G401 (cell line): ENCODE data around the gene LPO. TPM values are rescaled to one million over a fixed set of nuclear protein-coding genes. Genes with fewer than 3 reads are reported as not detected.
A peak's percentile ranks its signal among the peaks of the same experiment; 100 is the strongest.

Experiments used
- DNase-seq: peaks from one replicate; pipeline ENCODE4 v3.0.0-alpha.2; 2015; ENCODE audit warnings: low spot score
- in situ Hi-C: cut with HindIII; loops from 2 replicates; pipeline ENCODE4 v1.10.0; 2016; ENCODE audit warnings: low sequenced_read_pairs, mixed read lengths
- total RNA-seq: library from RNA; depleted of rRNA; stranded (reverse); fragments of >200 nt; shearing (Covaris generic); gene quantifications from 2 replicates; pipeline ENCODE4 v1.2.3, GENCODE V29; 2014; rRNA removed

LPO gene
- total RNA-seq, 1 experiment from 2014 or later: not detected

- in situ Hi-C loops: no loop called here
- DNase-seq: peak; percentile 73
These were observed 72.4 kb downstream of the LPO start for GRCh38 chr17:58310511-58311428.

GRCh38 chr17:58311429-58311894 lies 73.1 kb downstream of the LPO start:
- in situ Hi-C loops: no loop called here
- DNase-seq: no peak

- DNase-seq: no peak
- in situ Hi-C loops: no loop called here
These were observed 73.7 kb downstream of the LPO start for GRCh38 chr17:58312021-58312630.

- DNase-seq: no peak
- in situ Hi-C loops: no loop called here
These were observed 74.4 kb downstream of the LPO start for GRCh38 chr17:58312829-58313228.

GRCh38 chr17:58313815-58314705 lies 75.7 kb downstream of the LPO start:
- in situ Hi-C loops: no loop called here

GRCh38 chr17:58314706-58315015 lies 76.3 kb downstream of the LPO start:
- in situ Hi-C loops: no loop called here
- DNase-seq: no peak

More at GRCh38 chr17:58313815-58314705, 75.7 kb downstream of the LPO start:
- no peak for DNase-seq

- in situ Hi-C loops: no loop called here
- DNase-seq: no peak
These were observed 76.9 kb downstream of the LPO start for GRCh38 chr17:58315281-58315711.

- in situ Hi-C loops: no loop called here
- no peak for DNase-seq
These were observed 77.4 kb downstream of the LPO start for GRCh38 chr17:58315750-58316149.

- in situ Hi-C loops: no loop called here
- no peak for DNase-seq
These were observed 78.0 kb downstream of the LPO start for GRCh38 chr17:58316260-58316960.

GRCh38 chr17:58317421-58318064 lies 79.2 kb downstream of the LPO start:
- in situ Hi-C loops: no loop called here
- DNase-seq: peak; percentile 53

- in situ Hi-C loops: no loop called here
- DNase-seq: no peak
These were observed 79.7 kb downstream of the LPO start for GRCh38 chr17:58318065-58318481.

Other genes with a start within 250 kb of the LPO start
- gene SRSF1, start 231.3 kb upstream of the LPO start, total RNA-seq: 461 and 585 TPM in 2 replicates
- 10.5 and 11.5 TPM in 2 replicates for gene DYNLL2, start 155.2 kb upstream of the LPO start, total RNA-seq
- not detected in 2 replicates for gene OR4D1, start 90.2 kb upstream of the LPO start, total RNA-seq
- not detected in 2 replicates for gene OR4D2, start 71.6 kb upstream of the LPO start, total RNA-seq
- not detected in 2 replicates for gene EPX, start 45.9 kb upstream of the LPO start, total RNA-seq
- gene MKS1, start 19.3 kb upstream of the LPO start, total RNA-seq: 15.3 and 17.8 TPM in 2 replicates
- gene MPO, start 42.4 kb downstream of the LPO start, total RNA-seq: not detected in 2 replicates
- gene TSPOAP1, start 90.2 kb downstream of the LPO start, total RNA-seq: not detected in 2 replicates
- gene SUPT4H1, start 113.6 kb downstream of the LPO start, total RNA-seq: 58.7 and 73.6 TPM in 2 replicates
- not detected in 2 replicates for gene RNF43, start 178.9 kb downstream of the LPO start, total RNA-seq
- gene HSF5, start 249.8 kb downstream of the LPO start, total RNA-seq: not detected in 2 replicates